HCT116 (cell line): ENCODE measurements around the gene CHMP2A.

Experiments used
- CBX3 ChIP-seq: IDR thresholded peaks from 2 replicates; pipeline ENCODE4 v1.6.1; 2012; ENCODE audit warnings: low read depth
- CEBPB ChIP-seq: IDR thresholded peaks from 2 replicates; pipeline ENCODE4 v1.6.1; 2012; ENCODE audit warnings: low read depth
- CTCF ChIP-seq, 3 experiments: fragments of 200-600 bp in 1 of 3; sonication (generic) in 1 of 3; IDR thresholded peaks in 2 of 3; conservative IDR thresholded peaks in 1 of 3; 2 replicates each; pipeline ENCODE4 v1.5.1; 2012 to 2017; ENCODE audit warnings: low read depth in 2 of 3, low read length in 2 of 3, antibody characterized with exemption in 1 of 3, borderline replicate concordance in 1 of 3, control low read depth in 1 of 3, mild to moderate bottlenecking in 1 of 3, mixed read lengths in 1 of 3, mixed run types in 1 of 3, moderate library complexity in 1 of 3; ENCODE audit not compliant: insufficient read depth in 1 of 3
- EZH2 ChIP-seq: fragments of 200-600 bp; sonication (generic); IDR thresholded peaks from 2 replicates; pipeline ENCODE4 v1.6.1; 2017; ENCODE audit warnings: antibody characterized with exemption, mixed run types
- EZH2phosphoT487 ChIP-seq: fragments of 200-600 bp; IDR thresholded peaks from 2 replicates; pipeline ENCODE4 v1.6.1; 2018; ENCODE audit warnings: antibody characterized with exemption, borderline replicate concordance
- MAX ChIP-seq: IDR thresholded peaks from 2 replicates; pipeline ENCODE4 v1.6.1; 2012
- TCF7L2 ChIP-seq: IDR thresholded peaks from 2 replicates; pipeline ENCODE4 v1.7.0; 2011; ENCODE audit warnings: borderline replicate concordance, inconsistent platforms; ENCODE audit not compliant: insufficient read depth, insufficient read length; ENCODE audit errors: extremely low read depth

GRCh38 chr19:58581227-58582141 is 26.6 kb upstream of the CHMP2A start:
- TF ChIP-seq CTCF (IDR thresholded peaks at IDR 0.05 in 2 of 3, conservative IDR thresholded peaks at IDR 0.05 in 1 of 3; ENCODE audit: borderline replicate concordance in 1 of 3, insufficient read depth in 1 of 3, low read depth in 2 of 3, low read length in 2 of 3) = peak; percentile 99
- 0 out of 2 replicates have a peak, but pooled peaks have one; percentile 33 for TF ChIP-seq CBX3
- no peak for TF ChIP-seq EZH2phosphoT487
- no peak for TF ChIP-seq CEBPB
- no peak for TF ChIP-seq EZH2
- peak; percentile 61 for TF ChIP-seq TCF7L2
- TF ChIP-seq MAX = peak; percentile 60; the same call in 1 of the 2 replicates
